ENCODE data around the gene KCTD5.
A peak's percentile ranks its signal among the peaks of the same experiment; 100 is the strongest.

The KCTD5 gene

DNA sequence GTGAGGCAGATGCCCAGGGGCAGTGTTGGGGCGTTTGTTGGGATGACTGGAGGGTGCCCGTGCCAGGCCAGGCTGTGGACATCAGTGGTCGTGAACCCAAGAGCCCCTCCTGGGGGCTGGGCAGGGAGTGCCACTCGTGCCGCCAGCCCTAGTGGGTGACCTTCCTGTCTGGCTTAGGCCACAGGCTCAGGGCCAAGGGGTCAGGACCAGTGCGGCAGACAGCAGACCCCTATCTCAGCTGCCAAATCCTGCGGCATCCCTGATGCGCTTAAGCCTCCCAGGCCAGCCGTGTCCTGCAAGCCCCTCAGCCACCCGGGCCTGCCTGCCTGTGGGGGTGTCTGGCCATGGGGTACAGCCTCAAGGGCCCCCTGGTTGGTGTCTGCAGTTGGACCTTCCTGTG, 23.0 kb downstream of the KCTD5 start:
- Mint-ChIP-seq H3K4me1 (no peaks in the 10 kb centered on the region), H3K9me3 (no peaks in the 10 kb centered on the region), H3K36me3 (ENCODE audit: low read depth) (peaks cover 5% of the 10 kb centered on the region), H3K27ac (no peak overlapping the region), H3K27me3 (ENCODE audit: low read depth, poor library complexity) (no peaks in the 10 kb centered on the region), H3K4me3 (no peak overlapping the region)
- no peak for DNase-seq
- TF ChIP-seq, protein P1, sequence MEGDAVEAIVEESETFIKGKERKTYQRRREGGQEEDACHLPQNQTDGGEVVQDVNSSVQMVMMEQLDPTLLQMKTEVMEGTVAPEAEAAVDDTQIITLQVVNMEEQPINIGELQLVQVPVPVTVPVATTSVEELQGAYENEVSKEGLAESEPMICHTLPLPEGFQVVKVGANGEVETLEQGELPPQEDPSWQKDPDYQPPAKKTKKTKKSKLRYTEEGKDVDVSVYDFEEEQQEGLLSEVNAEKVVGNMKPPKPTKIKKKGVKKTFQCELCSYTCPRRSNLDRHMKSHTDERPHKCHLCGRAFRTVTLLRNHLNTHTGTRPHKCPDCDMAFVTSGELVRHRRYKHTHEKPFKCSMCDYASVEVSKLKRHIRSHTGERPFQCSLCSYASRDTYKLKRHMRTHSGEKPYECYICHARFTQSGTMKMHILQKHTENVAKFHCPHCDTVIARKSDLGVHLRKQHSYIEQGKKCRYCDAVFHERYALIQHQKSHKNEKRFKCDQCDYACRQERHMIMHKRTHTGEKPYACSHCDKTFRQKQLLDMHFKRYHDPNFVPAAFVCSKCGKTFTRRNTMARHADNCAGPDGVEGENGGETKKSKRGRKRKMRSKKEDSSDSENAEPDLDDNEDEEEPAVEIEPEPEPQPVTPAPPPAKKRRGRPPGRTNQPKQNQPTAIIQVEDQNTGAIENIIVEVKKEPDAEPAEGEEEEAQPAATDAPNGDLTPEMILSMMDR (IDR thresholded peaks at IDR 0.05), result no peak

DNA sequence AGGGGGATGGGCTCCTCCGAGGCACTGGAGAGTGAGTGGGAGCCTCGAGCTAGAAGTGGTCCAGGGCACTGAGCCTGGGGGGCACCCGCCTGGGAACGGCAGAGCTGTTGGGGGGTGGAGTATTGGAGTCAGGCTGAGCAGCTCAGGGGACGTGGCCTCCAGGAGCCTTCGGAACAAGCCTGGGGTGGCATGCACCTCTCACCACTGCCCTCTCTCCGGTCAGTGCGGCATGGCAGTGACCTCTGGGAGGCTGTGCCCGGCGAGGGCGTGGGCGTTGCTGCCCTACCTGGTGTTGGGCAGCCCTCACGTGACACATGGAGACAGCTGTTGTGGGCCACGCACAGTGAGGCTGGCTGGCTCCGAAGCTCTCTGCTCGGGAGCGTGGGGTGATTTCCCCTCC, 23.8 kb downstream of the KCTD5 start:
- Mint-ChIP-seq H3K36me3 (ENCODE audit: low read depth) (peaks cover 5% of the 10 kb centered on the region), H3K9me3 (no peaks in the 10 kb centered on the region), H3K27me3 (ENCODE audit: low read depth, poor library complexity) (no peaks in the 10 kb centered on the region), H3K4me3 (no peak overlapping the region), H3K4me1 (no peaks in the 10 kb centered on the region), H3K27ac (peak overlapping the region; percentile 45)
- no peak for DNase-seq
- TF ChIP-seq, protein P1 (IDR thresholded peaks at IDR 0.05), result no peak

DNA sequence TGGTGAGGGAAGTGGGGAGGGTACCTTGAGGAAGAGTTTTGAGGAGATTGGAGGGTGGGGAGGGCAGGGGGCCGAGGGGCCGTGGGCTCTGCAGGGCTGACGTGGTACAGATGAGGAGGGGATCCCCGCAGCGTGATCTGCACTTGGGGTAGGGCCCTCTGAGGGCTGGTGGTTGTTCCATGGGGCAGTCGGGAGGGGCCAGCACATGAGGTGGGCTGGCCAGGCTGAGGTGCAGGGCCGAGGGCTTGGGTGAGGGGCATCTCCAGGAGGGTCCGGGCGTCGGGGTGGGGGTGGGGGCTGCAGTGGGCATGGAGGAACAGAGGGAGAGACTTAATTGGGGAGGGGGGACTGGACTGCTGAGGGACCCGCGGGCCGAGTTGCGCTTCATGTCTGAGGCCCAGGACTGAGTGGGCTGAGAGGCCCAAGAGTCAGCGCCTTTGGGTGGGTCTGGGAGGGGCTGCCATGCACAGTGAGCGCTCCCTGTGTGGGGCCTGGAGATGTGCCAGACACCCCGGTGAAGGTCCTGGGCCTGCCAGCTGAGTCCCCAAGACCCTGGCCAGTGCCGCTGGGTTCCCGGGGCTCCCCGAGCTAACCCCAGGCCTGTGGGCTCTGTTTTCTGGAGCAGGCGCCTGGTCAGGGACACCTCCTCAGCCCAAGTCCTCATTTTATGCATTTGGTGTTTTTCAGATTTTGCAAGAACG, 24.4 kb downstream of the KCTD5 start:
- H3K36me3 Mint-ChIP-seq (ENCODE audit: low read depth), result peaks cover 5% of the 10 kb centered on the region
- TF ChIP-seq, protein P1 (IDR thresholded peaks at IDR 0.05), result no peak
- H3K27me3 Mint-ChIP-seq (ENCODE audit: low read depth, poor library complexity), result no peaks in the 10 kb centered on the region
- no peak overlapping the region for H3K27ac Mint-ChIP-seq
- no peak for DNase-seq
- no peaks in the 10 kb centered on the region for H3K9me3 Mint-ChIP-seq
- H3K4me3 Mint-ChIP-seq, result no peak overlapping the region
- no peaks in the 10 kb centered on the region for H3K4me1 Mint-ChIP-seq

DNA sequence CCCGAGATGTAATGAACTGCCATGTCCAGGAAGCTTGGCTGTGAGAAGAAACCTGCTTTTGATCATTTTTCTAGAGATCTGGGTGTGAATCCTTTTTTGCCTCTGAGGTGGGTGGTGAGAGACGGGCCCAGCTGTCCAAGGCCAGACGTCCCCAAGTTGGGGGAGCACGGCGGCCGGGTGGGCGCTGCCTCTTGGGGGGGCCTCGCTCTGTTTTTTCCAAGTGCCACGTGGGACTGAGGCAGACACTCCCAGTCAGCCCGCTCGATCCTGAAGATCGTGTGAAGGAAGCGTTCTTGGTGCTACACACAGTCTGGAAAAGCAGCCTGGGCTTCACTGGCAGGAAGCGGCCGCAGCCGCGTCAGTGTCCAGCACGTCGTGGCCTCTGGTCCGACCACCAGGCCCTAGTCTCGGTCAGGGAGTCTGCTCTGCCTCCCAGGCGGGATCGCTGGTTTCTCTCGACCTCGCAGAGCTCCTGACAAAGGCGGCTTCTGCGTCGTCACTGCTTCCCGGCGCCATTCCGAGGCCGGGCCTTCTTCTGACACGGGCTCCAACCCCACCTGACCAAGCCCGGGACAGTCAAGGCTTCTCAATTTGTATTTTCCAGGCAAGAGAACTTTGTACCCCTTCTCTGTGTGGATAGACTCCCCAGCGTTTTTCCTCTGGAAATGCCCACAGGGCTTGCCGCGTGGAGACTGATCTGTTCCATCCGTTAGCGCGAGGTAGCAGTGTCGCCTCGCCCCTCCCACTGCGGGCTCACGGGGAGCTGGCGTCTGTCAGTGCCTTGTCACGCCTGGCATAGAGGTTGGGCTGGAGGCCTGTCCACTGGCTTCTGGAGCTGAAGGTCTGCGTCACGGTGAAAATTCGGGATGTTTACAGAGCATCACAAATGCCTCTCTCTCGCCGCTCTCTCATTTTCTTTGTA, 25.3 kb downstream of the KCTD5 start:
- H3K27ac Mint-ChIP-seq, result no peak overlapping the region
- no peak for DNase-seq
- H3K9me3 Mint-ChIP-seq, result no peaks in the 10 kb centered on the region
- H3K27me3 Mint-ChIP-seq (ENCODE audit: low read depth, poor library complexity), result no peaks in the 10 kb centered on the region
- H3K36me3 Mint-ChIP-seq (ENCODE audit: low read depth), result peaks cover 5% of the 10 kb centered on the region
- no peak overlapping the region for H3K4me3 Mint-ChIP-seq
- no peaks in the 10 kb centered on the region for H3K4me1 Mint-ChIP-seq
- TF ChIP-seq, protein P1 (IDR thresholded peaks at IDR 0.05), result no peak

DNA sequence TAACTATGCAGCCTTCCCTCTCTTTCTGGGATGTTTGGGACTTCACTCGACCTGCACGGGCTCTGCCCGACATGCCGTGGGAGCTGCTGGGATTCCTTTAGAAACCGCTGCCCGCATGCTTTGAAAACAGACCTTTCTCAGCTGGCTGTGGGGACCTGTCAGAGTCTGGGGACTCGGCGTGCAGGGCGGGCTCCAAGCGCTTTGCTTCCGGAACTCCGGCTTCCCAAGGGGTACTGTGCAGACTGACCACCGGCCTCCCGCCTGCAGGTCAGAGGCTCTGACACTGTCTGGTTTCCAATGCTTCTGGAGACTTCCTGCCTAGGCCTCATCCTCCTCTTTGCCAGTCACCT, 25.9 kb downstream of the KCTD5 start:
- no peaks in the 10 kb centered on the region for H3K9me3 Mint-ChIP-seq
- TF ChIP-seq, protein P1 (IDR thresholded peaks at IDR 0.05), result no peak
- no peak for DNase-seq
- H3K4me3 Mint-ChIP-seq, result no peak overlapping the region
- peaks cover 4% of the 10 kb centered on the region for H3K27me3 Mint-ChIP-seq (ENCODE audit: low read depth, poor library complexity)
- no peak overlapping the region for H3K27ac Mint-ChIP-seq
- no peaks in the 10 kb centered on the region for H3K4me1 Mint-ChIP-seq
- H3K36me3 Mint-ChIP-seq (ENCODE audit: low read depth), result peaks cover 5% of the 10 kb centered on the region

All from nephron progenitor cell (in vitro differentiated cells).